Medulla oblongata (tissue), 1 donor: ENCODE results near the gene PRELID1.
A peak's percentile ranks its signal among the peaks of the same experiment; 100 is the strongest.
"Not testable (repeated sequence)": the region's sequence is repeated elsewhere in the genome, so short reads cannot be mapped to it uniquely, and the experiment has no call there.

Experiments
- DNase-seq: peaks from one replicate; pipeline ENCODE4 v3.0.0-alpha.2; 2015; ENCODE audit errors: extremely low spot score

PRELID1 gene

DNA sequence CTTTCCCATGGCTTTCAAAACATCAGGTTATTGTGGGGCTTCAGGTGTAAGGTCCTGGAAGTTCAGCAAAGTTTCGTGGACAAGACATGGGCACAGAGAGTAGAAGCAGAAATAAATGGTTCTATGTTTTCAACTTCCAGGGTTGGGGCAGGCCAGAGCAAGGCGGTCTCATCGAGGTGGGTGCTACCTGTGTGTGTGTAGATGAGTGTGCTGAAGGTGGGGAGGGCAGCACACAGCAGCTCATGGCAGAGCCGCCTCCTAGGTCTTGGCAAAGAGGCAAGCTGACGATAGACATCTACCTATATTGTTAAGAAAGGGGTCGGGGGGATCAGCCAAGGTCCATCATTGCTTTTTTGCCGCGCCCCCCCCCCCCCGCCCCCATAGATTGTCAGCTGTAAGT is 3.9 kb upstream of the PRELID1 start:
- DNase-seq: no peak

DNA sequence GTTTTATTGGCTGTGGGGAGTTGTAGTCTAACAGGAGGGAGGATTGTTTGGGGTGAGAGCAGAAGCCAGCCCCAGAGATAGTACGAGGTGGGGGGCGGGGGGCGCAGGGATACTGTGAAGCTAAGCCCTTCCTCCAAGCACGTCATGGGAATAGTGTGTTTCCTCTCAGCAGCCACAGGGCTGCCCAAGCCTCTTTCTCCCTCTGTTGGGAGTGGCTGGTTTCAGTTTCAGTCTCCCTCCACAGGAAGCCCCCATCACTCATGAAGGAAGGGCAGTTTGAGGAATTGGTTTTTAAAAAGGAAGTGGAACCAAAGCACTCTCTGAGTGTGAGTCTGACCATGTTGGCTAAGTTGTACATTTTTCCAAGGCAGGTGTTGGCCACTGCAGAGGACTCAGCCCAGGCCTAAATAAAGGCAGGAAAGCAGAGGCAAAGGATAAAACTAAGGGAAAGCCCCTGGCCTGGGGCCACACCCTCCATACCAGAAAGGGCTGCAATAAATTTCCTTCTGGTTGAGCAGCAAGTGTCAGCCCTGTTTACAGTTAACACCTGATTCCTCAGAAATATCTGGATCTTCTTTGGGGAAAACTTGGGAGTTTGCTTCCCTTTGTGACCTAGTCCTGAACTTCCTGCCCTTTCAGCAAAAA is 3.2 kb upstream of the PRELID1 start:
- DNase-seq: peak; percentile 88

DNA sequence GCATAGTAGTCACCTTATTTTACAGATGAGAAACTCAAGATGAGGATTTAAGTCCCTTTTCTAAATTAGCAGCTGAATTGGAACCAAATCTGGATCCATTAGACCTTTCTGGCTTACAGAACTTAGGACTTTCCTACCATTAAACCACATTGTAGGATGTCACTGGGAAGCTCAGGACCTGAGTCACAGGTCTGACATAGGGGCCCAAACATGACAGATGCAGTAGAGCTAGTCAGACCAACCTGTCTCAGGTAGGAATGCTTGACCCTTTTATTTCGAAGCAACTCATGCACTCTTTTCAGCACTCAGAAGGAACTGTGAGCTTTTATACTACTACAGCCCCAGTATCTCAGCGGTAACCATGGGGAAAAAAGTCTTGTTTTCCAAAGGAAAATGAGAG is 2.6 kb upstream of the PRELID1 start:
- no peak for DNase-seq

DNA sequence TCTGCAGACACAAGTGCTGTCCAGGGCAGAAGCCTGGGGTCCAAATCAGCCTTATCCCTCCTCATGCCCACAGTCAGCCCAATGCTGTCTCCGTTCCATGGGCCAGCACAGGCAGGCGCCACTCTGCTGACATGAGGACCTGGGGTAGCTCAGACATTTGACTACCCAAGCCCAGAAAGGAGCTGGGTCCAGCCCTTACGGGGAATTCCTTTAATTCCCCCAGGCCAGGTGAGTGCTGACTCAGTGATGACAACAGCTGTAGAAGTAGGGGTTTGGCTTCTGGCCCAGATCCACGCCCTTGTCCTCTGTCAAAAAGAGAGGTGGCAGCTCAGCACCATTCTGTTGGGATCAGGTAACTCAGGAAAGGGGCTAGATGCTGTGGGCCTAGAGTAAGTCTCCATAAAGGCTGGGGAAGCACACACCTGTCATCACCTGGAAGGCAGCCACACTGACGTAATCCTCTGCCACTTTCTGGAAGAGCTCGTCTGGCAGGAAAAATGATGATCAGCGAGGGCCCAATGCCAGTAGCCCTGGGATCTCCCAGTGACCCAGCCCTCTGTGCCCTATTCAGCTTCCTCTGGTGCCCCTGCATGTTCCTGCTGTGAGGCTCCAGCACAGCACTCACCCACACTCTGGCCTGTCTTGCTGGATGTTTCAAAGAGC is 2.0 kb upstream of the PRELID1 start:
- DNase-seq: no peak

DNA sequence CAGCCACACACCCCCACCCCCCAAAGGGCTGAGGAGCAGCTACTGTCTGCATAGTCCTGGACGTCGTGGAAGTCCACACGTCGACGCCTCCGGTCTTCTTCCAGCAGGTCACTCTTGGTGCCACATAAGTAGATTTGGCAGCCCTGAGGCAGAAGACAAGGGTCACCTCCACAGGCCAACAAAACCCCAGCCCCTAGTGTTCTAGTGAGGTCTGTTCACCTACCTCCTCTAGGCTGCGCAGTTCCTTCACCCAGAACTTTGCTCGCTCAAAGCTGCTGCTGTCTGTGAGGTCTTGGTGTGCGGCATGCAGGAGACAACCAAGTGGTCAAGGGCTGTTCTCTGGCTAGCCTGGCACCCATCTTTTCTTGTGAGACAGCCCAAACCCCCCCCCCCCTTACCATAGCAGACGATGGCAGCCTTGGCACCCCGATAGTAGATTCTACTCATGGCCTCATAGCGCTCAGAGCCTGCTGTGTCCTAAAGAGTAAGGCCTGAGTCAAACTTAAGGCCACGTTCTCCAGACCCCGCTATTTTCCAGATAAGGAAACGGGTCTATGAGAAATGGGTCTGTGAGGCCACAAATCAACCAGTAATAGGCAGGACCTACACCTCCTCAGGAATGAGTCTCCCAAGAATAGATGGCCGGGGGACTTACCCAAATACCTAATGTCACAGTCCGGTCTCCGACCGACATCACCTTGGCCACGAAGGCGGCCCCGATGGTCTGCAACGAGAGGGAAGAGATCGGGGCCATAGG is 1.1 kb upstream of the PRELID1 start:
- DNase-seq: no peak

DNA sequence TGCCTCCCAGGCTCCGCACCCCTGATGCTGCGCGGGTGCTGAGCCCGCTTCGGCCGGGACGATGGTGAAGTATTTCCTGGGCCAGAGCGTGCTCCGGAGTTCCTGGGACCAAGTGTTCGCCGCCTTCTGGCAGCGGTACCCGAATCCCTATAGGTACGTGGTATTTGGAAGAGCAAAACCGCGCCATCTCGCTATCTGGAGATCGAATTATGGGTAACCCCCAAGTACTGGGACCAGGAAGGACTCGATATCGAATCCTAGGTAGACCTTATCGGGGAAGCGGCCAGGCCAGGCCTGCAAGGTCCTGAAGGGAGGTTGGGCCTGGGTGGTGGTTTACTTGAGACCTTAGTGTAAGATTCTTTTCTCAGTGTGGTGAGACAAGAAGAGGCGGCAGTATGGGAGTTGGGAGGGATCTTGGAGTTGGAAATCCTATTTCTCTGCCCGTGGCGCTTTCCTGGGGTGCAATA is 359 bp downstream of the PRELID1 start:
- no peak for DNase-seq

DNA sequence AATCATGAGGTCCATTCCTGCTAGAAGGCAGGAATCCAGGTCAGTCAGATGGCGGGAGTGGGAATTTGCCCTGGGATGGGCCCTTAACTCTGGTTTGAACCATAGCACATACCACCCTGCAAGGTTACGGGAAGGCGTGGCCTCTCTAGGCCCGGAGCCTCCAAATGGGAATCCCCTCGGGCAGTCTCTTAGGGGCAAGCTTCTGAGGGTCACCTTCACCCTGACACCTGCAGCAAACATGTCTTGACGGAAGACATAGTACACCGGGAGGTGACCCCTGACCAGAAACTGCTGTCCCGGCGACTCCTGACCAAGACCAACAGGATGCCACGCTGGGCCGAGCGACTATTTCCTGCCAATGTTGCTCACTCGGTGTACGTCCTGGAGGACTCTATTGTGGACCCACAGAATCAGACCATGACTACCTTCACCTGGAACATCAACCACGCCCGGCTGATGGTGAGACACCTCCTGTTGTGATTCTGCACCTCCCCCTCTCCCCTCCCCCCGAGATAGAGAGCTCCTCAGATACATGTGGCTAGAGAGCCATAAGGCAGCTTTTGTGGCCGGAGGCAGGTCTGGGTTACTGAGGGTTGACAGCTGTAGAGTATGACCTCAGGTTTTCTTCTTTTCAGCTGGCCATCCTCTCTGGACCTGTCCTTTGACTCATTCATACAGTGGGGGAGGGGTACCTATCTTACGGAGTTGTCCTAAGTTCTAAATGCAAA is 957 bp downstream of the PRELID1 start:
- no peak for DNase-seq

DNA sequence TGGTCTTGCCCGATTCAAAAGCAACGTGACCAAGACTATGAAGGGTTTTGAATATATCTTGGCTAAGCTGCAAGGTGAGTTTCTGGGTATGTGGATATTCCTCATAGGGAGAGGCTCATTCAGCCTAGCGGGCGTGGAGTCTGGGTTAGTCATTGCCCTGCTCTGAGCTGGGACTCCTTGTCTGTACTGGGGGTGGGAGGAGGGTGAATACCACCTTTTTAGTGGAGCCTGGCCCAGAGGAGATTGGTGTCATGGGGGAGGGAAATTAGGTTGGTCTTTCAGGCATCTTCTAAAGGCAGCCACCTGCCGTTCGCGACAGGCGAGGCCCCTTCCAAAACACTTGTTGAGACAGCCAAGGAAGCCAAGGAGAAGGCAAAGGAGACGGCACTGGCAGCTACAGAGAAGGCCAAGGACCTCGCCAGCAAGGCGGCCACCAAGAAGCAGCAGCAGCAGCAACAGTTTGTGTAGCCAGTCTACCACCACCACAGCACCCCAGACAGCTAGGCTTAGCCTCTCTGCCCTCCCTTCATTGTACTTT is 2.6 kb downstream of the PRELID1 start:
- DNase-seq: not testable (repeated sequence)

DNA sequence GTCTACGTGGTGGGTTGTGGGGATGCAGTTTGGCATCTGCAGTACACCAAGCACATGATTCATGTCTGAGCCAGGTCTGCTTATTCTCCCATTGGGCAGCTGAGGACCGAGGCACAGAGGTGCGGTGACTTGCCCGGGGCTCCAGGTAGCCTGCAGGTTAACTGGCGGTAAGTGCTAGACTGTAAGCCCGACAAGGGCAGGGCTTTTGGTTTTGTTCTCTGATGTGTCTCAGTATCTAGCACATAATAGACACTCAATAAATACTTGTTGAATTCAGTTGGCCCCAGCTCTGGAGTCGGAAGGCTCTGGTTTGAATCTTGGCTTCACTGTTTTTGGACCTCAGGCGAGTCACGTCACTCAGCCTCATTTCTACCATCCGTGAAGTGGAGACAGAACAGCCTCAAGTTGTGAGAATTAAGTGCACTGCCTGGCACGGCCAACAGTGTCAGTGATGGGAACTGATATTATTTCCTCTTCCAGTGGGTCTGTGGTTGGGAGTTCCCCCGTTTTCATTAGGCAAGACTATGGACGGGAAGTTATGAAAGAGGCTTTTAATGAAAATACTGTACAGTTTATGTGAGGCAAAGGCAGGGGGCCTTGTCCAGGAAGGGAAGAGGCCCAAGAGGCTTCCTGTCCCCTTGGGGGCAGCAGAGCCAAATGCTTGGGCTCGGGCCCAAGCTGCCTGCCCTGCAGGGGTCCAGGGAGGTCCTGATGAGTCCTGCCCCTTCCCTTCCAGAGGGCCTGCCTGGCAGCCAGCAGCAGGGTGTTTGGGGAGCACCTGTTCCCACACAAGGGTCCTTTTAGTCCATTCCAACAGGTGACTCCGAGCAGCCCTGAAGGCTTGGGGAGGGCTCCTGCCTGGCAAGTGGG is 3.3 kb downstream of the PRELID1 start:
- DNase-seq: peak; percentile 69

DNA sequence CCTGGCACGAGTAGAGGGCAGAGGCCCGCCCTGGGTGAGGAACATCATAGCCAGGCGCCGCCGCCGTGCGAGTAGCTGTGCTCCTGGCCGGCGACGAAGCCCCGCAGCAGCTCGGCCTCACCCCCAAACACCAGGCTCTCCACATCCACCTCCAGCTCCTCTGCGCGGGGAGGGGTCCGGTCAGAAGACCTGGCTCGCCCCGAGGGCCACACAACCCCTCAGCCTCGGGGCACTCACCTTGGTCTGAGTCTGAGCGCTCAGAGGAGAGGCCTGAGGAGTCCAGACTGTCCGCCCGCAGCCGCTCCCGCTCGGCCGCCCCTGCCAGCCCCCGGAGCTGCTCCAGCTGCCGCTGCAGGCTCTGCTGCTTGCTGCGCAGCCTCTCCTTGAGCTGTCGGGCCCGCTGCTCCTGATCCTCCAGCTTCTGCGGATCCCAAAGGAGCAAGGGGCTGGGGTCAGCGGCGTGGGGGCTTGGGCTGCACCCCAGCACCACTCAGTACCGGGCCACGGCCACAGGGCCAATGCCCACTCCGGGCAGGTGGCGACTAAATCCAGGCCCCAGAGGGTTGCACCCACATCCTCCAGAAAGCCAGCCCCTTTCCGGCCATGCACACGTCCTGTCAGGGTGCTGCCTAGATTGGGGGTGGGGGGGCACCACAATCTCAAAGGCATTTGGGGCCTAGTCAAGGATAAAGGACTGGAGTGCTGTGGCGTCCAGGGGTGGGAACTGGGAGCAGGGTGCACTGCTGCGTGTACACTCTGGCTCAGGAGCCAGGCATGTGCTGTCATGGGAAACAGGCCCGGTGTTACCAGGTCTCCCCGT is 4.2 kb downstream of the PRELID1 start:
- no peak for DNase-seq

DNA sequence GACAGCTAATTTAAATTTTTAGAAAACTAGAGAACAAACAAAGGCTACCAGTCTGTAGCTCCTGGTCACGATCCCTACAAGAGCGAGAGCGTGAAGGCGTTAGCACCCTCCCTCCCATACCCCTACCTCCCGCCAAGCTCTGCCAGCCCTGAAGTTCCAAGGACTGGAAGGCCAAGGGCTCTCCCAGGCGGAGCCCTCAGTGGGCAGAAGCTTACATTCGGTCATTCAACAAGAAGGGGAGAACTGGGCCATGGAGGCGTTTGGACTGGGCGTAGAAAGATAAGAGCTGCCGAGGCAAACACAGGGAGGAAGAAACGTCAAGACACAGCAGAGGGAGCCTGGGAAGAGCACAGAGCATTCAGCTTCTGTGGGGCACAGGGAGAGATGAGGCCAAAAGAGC is 5.1 kb downstream of the PRELID1 start:
- no peak for DNase-seq

DNA sequence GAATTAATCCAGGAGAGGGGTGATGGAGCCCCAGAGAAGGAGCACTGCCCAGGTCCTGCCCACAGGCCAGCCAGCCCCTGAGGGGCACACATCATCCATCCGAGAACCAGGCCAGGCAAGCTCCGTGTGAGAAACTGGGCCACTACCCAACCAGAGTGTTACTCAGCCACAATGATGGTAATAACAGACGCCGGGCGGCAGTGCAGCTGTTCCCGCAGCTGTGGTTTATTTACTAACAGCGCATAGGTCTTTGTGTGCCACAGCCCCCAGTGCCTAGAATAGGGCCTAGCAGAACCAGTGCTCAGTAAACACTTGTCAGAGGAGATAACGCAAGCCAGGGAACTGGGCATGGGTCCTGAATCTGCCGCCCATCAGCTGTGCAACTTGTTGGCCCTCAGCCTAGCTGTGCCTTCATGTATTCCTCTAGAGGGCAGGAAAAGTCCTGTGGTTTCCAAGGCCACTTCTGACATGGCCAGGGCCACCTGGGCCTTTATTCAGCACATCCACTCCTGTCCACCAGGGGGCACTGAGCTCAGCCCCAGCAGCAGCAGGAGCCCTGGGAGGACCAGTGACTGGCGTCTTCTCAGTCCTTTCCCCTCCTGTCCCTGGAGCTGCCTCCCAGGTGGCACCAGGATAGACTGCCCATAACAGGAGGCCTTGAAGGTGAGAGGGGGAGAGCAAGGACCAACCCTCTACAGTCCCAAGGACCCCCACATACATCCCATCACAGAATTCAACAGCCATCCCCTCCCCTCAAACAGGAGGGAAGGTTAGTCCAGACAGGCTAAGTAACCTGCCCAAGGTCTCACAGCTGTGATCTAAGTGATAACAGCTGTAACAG is 6.0 kb downstream of the PRELID1 start:
- no peak for DNase-seq

DNA sequence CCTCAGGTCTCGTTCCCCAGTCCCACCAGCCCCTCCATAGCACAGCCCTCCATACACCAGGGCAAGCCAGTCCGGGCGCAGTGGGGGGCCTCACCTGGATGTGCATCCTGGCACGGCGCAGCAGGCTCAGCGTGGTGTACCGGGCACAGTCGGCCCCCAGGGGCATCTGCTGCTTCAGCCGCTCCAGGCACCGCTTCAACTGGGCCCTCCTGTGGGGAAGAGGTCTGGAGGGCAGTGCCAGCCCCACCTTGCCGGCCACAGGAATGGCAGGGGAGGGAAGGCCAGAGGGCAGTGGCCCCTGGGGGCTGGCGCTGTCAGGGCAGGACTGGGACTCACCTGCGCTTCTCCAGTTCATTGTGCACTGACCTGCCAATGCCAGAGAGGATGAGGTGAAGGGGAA is 6.7 kb downstream of the PRELID1 start:
- no peak for DNase-seq

DNA sequence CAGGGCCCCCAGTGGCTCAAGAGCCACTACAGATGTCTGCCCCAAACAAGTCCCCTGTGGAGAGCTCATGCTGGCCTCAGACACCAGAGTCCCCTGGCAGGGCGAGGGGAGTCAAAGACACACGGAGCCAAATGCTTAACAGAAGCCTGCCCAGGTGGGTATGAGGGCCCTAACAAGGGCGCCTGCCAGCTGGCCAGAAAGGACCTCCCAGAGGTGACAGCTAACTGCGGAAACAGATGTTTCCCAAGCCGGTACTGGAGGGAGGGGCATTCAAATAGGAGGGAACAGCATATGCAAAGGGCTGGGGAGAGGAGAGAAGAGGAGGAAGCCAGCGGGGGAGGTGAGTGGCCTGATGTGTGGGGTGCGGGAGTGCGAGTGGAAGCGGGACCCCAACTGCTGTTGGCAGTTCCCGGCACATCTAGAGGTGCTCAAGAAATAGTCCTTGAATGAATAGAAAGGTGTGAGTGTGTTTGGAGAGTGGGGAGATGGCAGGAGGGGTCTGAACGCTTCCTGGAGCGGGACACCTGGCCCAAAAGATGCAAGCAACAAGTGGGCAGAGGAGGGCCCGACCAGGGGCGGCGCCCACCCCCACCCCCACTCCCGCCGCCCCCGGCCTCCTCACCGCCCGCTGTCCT is 7.3 kb downstream of the PRELID1 start:
- DNase-seq: no peak

DNA sequence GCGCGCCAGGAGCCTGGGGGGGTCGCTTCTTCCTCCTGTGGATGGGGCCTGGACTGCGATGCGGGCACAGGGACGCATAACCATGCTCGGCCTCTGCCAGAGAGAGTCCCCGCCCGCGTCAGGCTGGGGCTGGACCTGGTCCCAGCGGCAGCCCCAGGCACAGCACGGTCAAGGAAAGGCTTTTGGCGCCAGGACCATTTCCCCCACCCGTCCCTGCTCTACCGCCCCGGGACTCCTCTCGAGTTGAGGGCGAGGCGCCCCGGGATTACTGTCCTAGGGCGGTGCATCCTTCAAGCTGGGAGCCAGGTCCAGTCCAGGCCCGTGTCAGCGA is 7.8 kb downstream of the PRELID1 start:
- no peak for DNase-seq

DNA sequence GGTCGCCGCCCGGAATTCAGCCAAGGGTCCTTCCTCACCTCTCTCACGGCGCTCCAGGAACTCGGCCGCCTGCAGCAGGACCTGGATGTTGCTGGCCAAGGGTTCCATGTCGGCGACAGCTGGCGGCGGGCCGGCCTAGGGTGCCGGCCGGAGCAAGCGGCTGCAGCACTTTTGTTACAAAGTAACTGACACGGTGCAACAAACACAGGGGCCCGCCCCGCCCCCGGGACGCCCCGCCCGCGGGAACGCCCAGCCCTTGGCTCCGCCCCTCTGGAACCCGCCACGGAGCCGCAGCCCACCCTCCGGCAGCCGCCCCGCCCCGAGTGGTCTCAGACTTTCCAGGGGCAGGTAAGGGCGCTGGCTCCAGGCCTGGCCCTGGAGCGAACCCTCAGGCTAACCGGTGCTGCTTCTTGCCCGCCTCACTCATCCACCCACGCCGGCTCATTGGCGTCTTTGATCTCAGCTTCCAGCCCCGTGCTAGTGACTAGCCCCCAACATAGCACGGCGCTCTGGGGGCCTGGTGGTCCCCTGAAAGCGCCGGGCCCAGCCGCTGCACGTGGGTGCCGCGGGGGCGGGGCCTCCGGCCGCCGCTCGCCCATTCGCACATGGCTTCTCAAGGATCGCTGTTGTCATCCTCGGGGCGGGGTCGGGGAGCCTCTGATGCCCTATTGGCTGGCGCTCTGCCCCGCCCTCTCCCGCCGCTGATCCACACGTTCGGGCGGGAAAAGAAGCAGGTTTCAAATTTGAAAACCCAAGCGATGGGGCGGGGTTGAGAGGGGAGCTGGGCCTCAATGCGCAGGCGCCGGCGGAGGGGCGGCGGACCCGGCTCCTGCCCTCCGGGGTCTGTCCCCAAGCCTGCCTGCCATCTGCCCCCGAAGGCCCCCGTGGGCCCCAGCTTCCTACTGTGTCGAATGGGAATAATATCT is 8.4 kb downstream of the PRELID1 start, which contains the start of gene MXD3:
Gene MXD3 (minus strand): TSS at position 176 of the 926 bp plus-strand sequence. CDS start 68 bp downstream, at position 108.
- DNase-seq: peak; percentile 97

DNA sequence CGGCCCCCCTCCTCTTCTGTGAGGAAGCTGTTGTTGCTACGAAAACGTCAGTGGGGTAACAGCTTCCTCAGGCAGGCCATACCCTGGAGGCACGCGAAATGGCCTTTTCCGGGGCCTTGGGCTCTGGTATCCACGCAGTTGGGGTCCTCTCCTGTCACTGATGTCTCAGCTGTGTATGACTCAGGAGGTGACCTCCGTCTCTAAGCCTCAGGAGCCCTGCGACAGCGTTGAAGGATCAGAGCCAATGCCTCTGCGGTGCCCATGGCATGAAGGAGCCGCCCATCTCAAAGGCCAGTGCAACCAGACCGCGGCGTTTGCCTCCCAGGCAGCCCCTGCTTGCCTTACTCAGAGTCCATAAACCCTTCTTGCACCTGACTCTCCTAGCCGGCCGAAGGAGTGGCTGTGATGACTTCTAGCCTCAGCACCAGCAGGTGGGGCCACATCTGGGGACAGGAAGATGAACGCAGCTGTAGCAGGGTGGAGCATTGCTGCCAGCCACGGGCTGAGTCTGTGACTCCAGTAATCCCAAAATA is 9.1 kb downstream of the PRELID1 start:
- DNase-seq: no peak
